Measurements from ENCODE around the gene TNFRSF8.
"Not testable (repeated sequence)": the region's sequence is repeated elsewhere in the genome, so short reads cannot be mapped to it uniquely, and the experiment has no call there.

The TNFRSF8 gene

GRCh38 chr1:12039164-12039525 lies 24.0 kb upstream of the TNFRSF8 start:
- FAIRE-seq: no peak

GRCh38 chr1:12039824-12040456 lies 23.2 kb upstream of the TNFRSF8 start:
- not testable (repeated sequence) for FAIRE-seq

GRCh38 chr1:12040457-12041051 lies 22.5 kb upstream of the TNFRSF8 start:
- FAIRE-seq: no peak

- not testable (repeated sequence) for FAIRE-seq
Measured at GRCh38 chr1:12044187-12044877, 18.8 kb upstream of the TNFRSF8 start.

- no peak for FAIRE-seq
Measured at GRCh38 chr1:12046749-12047119, 16.4 kb upstream of the TNFRSF8 start.

- no peak for FAIRE-seq
Measured at GRCh38 chr1:12047120-12047876, 15.8 kb upstream of the TNFRSF8 start.

- FAIRE-seq: no peak
Measured at GRCh38 chr1:12048372-12048771, 14.7 kb upstream of the TNFRSF8 start.

- no peak for FAIRE-seq
Measured at GRCh38 chr1:12049616-12050015, 13.5 kb upstream of the TNFRSF8 start.

GRCh38 chr1:12051361-12051760 lies 11.7 kb upstream of the TNFRSF8 start:
- FAIRE-seq: no peak

- no peak for FAIRE-seq
Measured at GRCh38 chr1:12052008-12052573, 11.0 kb upstream of the TNFRSF8 start.

- FAIRE-seq: no peak
Measured at GRCh38 chr1:12052997-12053686, 10.0 kb upstream of the TNFRSF8 start.

GRCh38 chr1:12053752-12054548 lies 9.2 kb upstream of the TNFRSF8 start:
- FAIRE-seq: no peak

GRCh38 chr1:12055259-12055658 lies 7.8 kb upstream of the TNFRSF8 start:
- FAIRE-seq: no peak

- FAIRE-seq: no peak
Measured at GRCh38 chr1:12056331-12056841, 6.7 kb upstream of the TNFRSF8 start.

- no peak for FAIRE-seq
Measured at GRCh38 chr1:12057382-12057781, 5.7 kb upstream of the TNFRSF8 start.

GRCh38 chr1:12057940-12058687 lies 5.0 kb upstream of the TNFRSF8 start:
- FAIRE-seq: no peak

- no peak for FAIRE-seq
Measured at GRCh38 chr1:12059226-12059625, 3.9 kb upstream of the TNFRSF8 start.

GRCh38 chr1:12059722-12060464 lies 3.2 kb upstream of the TNFRSF8 start:
- FAIRE-seq: no peak

- no peak for FAIRE-seq
Measured at GRCh38 chr1:12060500-12060899, 2.6 kb upstream of the TNFRSF8 start.
